ENCODE results near the gene UBE2E1.
"Not testable (repeated sequence)": the region's sequence is repeated elsewhere in the genome, so short reads cannot be mapped to it uniquely, and the experiment has no call there.

UBE2E1 gene

DNA sequence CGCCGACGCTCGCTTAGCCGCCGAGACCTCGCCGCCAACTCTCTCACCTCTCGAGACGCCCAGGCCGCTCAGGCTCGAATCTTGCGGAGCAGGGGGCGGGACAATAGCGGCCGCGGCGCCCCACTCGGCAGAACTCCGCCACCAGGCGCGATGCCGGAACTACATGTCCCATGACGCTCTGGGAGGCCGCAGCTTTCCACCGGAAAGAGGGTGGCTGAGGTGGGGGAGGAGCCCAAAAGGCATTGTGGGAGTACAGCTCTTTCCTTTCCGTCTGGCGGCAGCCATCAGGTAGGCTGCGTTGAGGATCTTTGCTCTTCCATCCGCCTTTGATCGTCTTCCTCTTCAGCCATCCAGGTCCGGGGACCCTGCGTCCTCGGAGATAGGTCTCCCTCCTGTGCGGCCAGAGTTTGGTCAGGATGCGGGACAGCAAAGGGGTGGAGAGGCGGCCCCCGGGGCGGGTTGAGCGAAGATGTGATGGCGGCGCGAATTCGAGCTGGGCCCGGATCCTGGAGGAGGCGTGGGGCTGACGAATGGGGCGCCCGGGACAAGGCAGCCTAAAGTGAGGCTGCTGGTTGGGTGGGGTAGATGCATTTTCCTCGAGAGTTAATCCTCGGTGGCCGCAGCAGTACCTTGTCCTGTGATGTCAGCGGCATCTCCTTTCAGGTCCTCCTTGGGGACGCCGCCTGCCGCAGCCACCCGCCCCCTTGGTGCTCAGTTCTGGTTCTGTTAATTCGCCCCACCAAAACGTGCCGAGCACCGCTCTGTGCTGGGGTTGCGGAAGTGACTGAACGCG lies 111.3 kb downstream of the UBE2E1 start, which contains the start of the genes NKIRAS1 and RPL15:
TSS of gene NKIRAS1 (minus strand) at position 105 of the 793 bp plus-strand sequence. CDS start 6,086 bp downstream, outside the sequence.
TSS of gene RPL15 (plus strand) at position 247 of the 793 bp plus-strand sequence. CDS start 728 bp downstream, outside the sequence.
- DNase-seq (ENCODE audit: low spot score): peak; percentile 99

DNA sequence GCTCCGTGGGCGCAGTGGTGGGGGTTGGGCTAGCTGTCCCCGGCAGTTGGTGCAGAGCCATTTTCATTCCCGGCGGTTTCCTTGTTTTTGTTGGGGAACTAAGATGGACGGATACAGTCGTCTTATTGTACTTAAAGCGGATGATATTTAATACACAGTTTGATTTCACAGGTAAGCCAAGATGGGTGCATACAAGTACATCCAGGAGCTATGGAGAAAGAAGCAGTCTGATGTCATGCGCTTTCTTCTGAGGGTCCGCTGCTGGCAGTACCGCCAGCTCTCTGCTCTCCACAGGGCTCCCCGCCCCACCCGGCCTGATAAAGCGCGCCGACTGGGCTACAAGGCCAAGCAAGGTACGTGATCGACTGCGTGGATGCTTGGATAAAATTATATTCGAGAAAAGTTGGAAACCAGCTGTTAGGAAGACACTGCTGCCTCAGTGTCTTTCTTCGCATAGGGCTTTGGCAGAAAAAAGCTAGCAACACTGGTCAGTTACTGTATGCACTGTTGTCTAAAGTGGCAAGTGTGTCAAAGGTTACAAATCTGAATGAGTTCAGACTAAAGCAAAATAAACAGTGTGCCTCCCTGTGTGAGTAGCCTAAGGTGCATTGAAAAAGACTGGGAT lies 112.0 kb downstream of the UBE2E1 start:
- DNase-seq (ENCODE audit: low spot score): not testable (repeated sequence)

DNA sequence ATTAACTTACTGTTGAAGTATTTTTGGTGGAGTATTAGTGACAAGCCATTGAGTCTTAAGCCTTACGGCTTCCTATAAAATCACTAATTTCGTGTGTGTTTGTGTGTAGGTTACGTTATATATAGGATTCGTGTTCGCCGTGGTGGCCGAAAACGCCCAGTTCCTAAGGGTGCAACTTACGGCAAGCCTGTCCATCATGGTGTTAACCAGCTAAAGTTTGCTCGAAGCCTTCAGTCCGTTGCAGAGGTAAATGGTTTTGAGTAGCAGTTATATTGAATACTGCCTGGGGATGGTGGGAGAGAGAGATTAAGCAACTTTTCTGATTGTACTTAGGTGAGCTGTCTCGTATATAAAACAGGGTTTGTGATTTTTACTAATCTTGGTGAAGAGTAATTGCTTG lies 112.6 kb downstream of the UBE2E1 start:
- not testable (repeated sequence) for DNase-seq (ENCODE audit: low spot score)

DNA sequence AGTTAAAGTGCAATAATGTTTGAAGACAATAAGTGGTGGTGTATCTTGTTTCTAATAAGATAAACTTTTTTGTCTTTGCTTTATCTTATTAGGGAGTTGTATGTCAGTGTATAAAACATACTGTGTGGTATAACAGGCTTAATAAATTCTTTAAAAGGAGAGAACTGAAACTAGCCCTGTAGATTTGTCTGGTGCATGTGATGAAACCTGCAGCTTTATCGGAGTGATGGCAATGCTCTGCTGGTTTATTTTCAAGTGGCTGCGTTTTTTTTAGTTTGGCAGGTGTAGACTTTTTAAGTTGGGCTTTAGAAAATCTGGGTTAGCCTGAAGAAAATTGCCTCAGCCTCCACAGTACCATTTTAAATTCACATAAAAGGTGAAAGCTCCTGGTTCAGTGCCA lies 113.9 kb downstream of the UBE2E1 start:
- no peak for DNase-seq (ENCODE audit: low spot score)

DNA sequence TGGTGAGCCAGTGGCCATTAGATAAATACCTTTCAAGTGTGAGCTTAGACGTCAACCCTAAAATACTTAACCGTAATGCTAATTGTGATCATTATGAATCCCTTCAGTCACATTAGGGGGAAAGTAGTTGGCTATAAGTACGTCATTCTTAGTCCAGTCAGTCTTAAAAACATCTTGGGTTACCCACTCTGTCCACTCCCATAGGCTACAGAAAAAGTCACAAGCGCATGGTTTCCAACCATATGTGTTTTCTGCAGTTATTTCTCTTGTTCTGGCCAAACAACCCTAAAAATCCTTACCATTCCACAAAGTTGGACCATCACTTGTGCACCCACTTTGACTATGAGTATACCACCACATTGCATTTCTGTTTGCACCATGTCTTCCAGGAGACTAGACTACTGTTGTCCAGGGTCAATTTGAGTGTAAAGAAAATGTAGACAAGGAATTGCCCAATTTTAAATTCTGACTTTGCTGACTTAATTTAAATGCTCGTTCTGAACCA lies 114.4 kb downstream of the UBE2E1 start:
- no peak for DNase-seq (ENCODE audit: low spot score)

DNA sequence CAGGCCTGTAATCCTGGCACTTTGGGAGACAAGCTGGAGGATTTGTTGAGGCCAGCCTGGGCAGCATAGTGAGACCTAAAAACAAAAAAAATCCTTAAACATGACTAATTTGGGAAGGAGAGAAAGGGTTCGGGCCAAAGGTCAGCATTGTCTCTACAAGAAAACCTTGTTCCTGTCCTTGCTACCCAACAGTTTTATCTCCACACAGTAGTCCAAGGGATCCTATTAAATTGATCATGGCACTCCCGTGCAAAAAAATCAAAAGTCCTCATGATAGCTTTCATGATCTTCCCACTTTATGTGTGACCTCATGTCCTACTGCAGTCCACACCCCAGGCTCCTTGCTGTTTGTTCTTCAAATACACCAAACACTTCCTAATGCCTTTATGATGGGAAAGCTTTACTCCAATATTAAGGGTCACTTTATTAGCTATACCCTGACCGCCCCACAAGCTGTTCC lies 115.3 kb downstream of the UBE2E1 start:
- no peak for DNase-seq (ENCODE audit: low spot score)

DNA sequence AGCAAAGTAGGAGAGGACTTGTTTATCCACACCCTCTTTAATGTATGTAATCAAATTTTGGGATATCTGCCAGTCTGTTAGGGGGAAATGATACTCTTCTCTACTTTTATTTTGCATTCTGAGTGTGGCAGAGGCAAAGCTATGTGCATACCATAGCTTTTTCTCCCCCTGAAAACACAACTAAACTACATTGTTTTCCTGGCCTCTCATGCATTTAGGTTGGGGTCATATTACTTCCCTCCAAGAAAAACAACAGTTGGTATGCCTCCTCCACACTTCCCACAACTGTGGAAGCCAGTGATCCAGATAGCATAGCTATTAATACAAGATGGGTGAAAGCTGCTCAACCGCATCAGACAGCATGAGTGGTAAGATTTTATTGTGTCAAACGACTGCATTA lies 118.0 kb downstream of the UBE2E1 start:
- no peak for DNase-seq (ENCODE audit: low spot score)

DNA sequence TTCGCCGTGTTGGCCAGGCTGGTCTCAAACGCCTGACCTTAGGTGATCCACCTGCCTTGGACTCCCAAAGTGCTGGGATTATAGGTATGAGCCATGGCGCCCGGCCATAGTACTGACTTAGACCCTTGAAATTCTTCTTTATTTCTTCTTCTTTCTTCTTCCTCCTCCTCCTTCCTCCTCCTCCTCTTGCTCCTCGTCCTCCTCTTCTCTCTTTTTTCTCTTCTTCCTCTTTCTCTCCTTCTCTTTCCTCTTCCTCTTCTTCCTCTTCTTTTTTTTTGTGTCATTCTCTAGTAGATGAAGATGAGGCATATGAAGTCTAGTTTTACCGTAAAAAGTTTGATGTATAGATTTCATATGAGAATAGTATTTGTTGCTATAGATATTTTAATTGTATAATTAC lies 120.5 kb downstream of the UBE2E1 start:
- DNase-seq (ENCODE audit: low spot score): no peak

DNA sequence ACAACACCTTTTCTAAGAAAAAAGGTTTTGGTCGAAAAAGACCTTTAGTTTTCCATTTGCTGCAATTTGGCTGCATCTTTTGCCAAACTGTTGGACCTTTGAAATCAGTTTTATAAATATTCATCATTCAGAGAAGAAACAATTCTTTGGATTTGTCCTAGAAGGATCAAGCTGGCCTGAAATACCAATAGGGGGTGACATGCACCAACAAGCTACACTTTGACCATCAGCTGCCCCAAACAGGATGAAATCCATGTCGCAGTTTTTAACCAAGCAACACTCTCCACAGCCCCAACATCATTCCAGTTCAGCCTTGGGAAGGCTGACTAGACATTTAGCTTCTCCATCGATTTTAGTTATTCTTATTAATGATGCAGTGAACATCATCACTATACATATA lies 121.0 kb downstream of the UBE2E1 start:
- no peak for DNase-seq (ENCODE audit: low spot score)

DNA sequence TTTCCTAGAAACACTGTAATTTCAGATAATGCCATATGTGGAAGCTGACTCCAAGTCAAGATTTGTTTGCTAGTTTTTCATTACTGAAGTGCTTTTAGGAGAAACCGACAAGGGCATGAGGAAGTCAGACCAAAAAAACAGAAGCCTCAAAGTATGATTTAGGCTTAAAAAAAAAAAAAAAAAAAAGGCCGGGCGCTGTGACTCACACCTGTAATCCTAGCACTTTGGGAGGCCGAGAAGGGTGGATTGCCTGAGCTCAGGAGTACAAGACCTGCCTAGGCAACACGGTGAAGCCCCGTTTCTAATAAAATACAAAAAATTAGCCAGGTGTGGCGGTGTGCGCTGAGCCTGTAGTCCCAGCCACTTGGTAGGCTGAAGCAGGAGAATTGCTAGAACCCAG lies 122.8 kb downstream of the UBE2E1 start:
- no peak for DNase-seq (ENCODE audit: low spot score)

DNA sequence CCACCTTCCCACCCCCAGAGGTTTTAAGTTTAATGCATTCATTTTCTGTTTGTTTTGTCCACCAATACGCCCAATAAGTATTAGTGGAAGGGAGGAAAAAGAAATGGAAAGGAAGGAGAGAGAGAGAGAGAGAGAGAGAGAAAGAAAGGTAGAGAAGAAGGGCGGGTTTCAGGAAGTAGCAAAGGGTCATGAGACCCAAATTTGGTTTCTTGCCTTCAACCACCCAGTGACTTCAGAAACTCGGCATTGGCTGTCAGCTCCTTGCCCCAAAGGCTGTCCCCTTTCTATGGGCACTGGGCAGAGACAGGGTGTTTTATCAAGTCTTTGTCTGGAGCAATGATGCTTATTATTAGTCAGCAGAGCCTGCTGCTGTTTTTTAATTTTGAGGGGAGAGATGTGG lies 125.8 kb downstream of the UBE2E1 start:
- no peak for DNase-seq (ENCODE audit: low spot score)

DNA sequence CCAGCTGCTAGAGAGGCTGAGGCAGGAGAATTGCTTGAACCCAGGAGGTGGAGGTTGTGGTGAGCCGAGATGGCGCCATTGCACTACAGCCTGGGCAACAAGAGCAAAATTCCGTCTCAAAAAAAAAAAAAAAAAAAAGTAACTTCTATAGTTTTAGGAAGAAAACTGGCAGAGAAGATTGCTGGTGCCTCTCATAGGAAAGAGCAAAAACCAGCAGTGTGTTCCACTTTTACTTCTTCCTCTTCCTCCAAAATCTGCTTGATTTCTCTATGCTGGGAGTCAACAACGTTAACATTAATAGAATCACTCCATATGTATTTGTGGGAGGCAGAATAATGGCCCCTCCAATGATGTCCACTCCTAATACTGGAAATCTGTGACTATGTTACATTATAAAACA lies 126.8 kb downstream of the UBE2E1 start:
- no peak for DNase-seq (ENCODE audit: low spot score)

DNA sequence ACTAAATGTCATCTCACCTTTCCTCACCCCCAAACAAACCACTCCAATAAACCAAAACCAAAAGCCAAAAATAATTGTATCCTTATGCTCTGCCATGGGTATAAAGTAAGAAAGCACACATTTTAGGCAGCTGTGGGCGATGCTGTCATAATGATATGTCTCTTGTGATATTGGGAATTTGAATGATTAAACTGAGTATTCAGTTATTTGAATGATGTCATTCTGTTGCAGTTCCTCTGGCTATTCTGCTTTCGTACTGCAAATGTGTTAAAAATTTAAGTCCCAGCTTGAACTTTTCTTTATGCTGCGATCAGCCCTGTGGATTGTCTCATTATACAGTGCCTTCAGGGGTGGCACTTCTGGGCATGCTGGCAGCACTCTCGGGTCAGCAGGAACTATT lies 128.5 kb downstream of the UBE2E1 start:
- DNase-seq (ENCODE audit: low spot score): no peak

DNA sequence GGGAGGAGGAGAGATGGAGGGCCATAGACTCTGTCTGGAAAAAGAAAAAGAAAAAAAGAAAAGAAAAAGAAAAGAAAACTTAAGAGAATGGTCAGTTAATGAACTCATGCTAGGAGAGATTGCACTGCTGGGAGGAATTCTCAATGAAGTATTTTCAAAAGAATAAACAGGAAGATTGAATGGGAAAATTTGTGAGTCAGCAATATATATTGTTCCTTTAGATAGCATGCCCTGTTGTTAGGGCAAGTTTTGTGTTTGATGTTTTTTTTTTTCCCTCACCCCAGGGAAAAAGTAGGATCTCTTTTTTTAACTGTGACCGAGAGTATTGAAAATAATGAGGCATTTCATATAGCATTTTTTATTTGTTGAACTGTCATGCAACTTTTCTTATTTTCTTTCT lies 131.5 kb downstream of the UBE2E1 start:
- DNase-seq (ENCODE audit: low spot score): no peak

DNA sequence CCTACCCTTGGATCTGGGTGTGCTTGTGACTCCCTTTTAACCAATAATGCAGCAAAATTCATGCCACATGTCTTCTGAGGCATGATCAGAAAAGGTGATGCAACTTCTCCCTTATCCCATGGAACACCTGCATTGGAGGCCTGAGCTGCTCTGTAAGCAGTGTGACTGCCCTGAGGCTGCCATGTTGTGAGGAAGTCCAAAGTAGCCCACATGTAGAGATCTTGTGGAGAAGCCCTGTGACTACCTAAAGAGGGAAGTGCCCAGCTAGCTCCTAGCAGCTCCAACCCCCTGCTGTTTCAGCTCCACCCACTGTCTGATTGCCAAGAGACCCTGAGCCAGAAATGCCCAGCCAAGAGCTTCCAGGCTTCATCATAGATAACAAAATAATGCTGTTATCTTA lies 132.9 kb downstream of the UBE2E1 start:
- DNase-seq (ENCODE audit: low spot score): no peak

DNA sequence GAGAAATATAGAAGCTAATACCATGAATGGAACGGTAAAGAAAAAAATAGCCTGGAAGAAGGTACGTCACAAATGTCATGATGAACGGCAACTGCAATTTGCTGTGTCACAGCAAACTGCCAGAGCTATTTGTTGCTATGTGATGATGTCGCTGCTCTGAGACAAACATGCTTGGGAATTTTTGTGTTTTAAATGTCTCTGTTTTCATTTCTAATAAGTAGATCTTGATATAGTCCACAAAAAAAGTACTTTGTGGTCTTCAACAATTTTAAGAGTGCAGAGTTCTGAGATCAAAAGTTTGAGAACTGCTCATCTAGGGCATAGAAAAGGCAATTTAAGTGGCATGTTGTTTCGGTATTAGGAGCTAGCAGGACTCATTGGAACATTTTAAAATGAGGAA lies 135.0 kb downstream of the UBE2E1 start:
- no peak for DNase-seq (ENCODE audit: low spot score)

Measured in SK-N-DZ (cell line).